DOHH2 (cell line): ENCODE measurements around the gene GDF7.

Experiments
- H3F3A ChIP-seq: fragments of 200-600 bp; sonication (generic), shearing (Covaris generic); 2 replicates; pipeline ENCODE4 v1.6.0; 2016; ENCODE audit warnings: antibody characterized with exemption, mild to moderate bottlenecking; ENCODE audit not compliant: control insufficient read depth, insufficient read depth
- H3K27ac ChIP-seq: fragments of 200-600 bp; sonication (generic); 2 replicates; pipeline ENCODE4 v1.5.1; 2014; ENCODE audit warnings: low read depth, mild to moderate bottlenecking, low read length, moderate library complexity
- H3K27me3 ChIP-seq: fragments of 200-600 bp; sonication (generic); 2 replicates; pipeline ENCODE4 v1.6.1; 2014; ENCODE audit warnings: mild to moderate bottlenecking, low read length, mixed read lengths; ENCODE audit not compliant: control insufficient read depth
- H3K36me3 ChIP-seq: fragments of 200-600 bp; sonication (generic); 2 replicates; pipeline ENCODE4 v1.6.1; 2014; ENCODE audit warnings: mild to moderate bottlenecking, low read length, moderate library complexity, mixed read lengths; ENCODE audit not compliant: control insufficient read depth
- H3K4me1 ChIP-seq: fragments of 200-600 bp; sonication (generic); 2 replicates; pipeline ENCODE4 v1.6.1; 2014; ENCODE audit warnings: mild to moderate bottlenecking, low read length, mixed read lengths; ENCODE audit not compliant: control insufficient read depth
- H3K4me2 ChIP-seq: fragments of 200-600 bp; sonication (generic); 2 replicates; pipeline ENCODE4 v1.6.0; 2014; ENCODE audit warnings: mild to moderate bottlenecking, low read length, moderate library complexity
- H3K4me3 ChIP-seq: fragments of 200-600 bp; sonication (generic); 2 replicates; pipeline ENCODE4 v1.5.1; 2014; ENCODE audit warnings: mild to moderate bottlenecking, low read length, mixed read lengths
- H3K79me2 ChIP-seq: fragments of 200-600 bp; sonication (generic); 2 replicates; pipeline ENCODE4 v1.6.1; 2014; ENCODE audit warnings: mild to moderate bottlenecking, low read length, mixed read lengths; ENCODE audit not compliant: control insufficient read depth
- H3K9me2 ChIP-seq: fragments of 200-600 bp; sonication (generic); replicated peaks from 2 replicates; pipeline ENCODE4 v1.6.1; 2014; ENCODE audit warnings: mild to moderate bottlenecking, low read length, mixed read lengths; ENCODE audit not compliant: control insufficient read depth
- H3K9me3 ChIP-seq: fragments of 200-600 bp; sonication (generic); 2 replicates; pipeline ENCODE4 v1.6.1; 2014; ENCODE audit warnings: antibody characterized with exemption, low read length, mixed read lengths; ENCODE audit not compliant: control insufficient read depth, insufficient read depth
- H4K20me1 ChIP-seq: fragments of 200-600 bp; sonication (generic); 2 replicates; pipeline ENCODE4 v1.6.0; 2014; ENCODE audit warnings: low read depth, mild to moderate bottlenecking, antibody characterized with exemption, low read length, moderate library complexity; ENCODE audit not compliant: control insufficient read depth, insufficient read depth
- CTCF ChIP-seq: fragments of 200-600 bp; sonication (generic); IDR thresholded peaks from one replicate; pipeline ENCODE4 v1.5.1; 2014; ENCODE audit warnings: antibody characterized with exemption, mild to moderate bottlenecking, low read depth, low read length; ENCODE audit not compliant: poor library complexity, severe bottlenecking
- EZH2phosphoT487 ChIP-seq: fragments of 200-600 bp; sonication (generic); IDR thresholded peaks from 2 replicates; pipeline ENCODE4 v1.6.1; 2017; ENCODE audit warnings: borderline replicate concordance, mild to moderate bottlenecking, antibody characterized with exemption, low read length, moderate library complexity, mixed read lengths

Gene GDF7

DNA sequence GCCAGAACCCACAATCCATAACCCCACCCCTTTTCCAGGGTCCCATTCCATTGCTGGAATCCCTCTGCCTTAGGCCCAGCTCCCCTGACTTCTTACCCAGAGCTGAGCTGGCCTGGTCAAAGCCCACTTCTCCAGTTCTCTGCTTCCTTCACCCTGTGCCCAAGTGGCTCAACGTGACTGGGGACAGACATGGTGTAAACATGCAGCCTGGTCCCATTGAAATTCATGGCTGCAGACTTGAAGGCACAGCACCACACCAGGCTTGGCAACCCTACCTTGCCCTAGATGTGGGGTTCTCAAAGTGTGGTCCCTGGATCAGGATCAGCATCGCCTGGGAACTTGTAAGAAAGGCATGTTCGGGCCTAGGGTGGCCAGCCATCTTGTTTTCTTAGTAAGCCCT lies 19.7 kb upstream of the GDF7 start:
- H3K27me3 ChIP-seq = 0 out of 2 replicates have a peak, but pooled peaks cover 3% of the 10 kb centered on the region
- H3K36me3 ChIP-seq = no peaks in the 10 kb centered on the region
- H4K20me1 ChIP-seq = no peaks in the 10 kb centered on the region
- no peak overlapping the region for H3K4me3 ChIP-seq
- no peaks in the 10 kb centered on the region for H3K9me2 ChIP-seq
- no peaks in the 10 kb centered on the region for H3F3A ChIP-seq
- H3K27ac ChIP-seq = no peak overlapping the region
- H3K79me2 ChIP-seq = peaks cover 3% of the 10 kb centered on the region; the same call in 1 of the 2 replicates
- H3K4me2 ChIP-seq = no peak overlapping the region
- TF ChIP-seq EZH2phosphoT487 (no peak), CTCF (no peak)
- H3K9me3 ChIP-seq = no peaks in the 10 kb centered on the region
- peaks cover 21% of the 10 kb centered on the region for H3K4me1 ChIP-seq

DNA sequence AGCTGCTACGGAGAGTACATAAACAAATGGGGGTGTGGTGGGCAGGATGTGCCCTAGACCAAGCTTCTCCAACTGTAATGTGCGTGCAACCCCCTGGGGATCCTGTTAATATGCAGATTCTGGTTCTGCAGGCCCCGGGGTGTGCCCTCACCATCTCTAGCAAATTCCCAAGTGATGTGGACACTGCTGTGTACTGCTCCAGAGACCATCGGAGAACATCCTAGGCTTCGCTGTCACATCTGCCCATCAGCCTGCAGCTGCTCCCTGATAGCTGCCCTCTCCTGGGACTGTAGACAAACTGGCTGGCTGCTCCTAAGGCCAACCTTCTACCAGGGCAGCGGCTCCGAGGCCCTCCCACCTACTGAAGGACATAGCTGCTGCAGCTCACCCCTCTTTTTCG lies 19.2 kb upstream of the GDF7 start:
- no peak overlapping the region for H3K4me3 ChIP-seq
- H3F3A ChIP-seq = no peaks in the 10 kb centered on the region
- H3K4me1 ChIP-seq = peaks cover 21% of the 10 kb centered on the region
- no peak overlapping the region for H3K27ac ChIP-seq
- H3K4me2 ChIP-seq = no peak overlapping the region
- H3K9me2 ChIP-seq = no peaks in the 10 kb centered on the region
- peaks cover 3% of the 10 kb centered on the region; the same call in 1 of the 2 replicates for H3K79me2 ChIP-seq
- H3K27me3 ChIP-seq = 0 out of 2 replicates have a peak, but pooled peaks cover 3% of the 10 kb centered on the region
- no peaks in the 10 kb centered on the region for H3K9me3 ChIP-seq
- no peaks in the 10 kb centered on the region for H3K36me3 ChIP-seq
- H4K20me1 ChIP-seq = no peaks in the 10 kb centered on the region
- no peak for TF ChIP-seq CTCF
- TF ChIP-seq EZH2phosphoT487 = no peak

DNA sequence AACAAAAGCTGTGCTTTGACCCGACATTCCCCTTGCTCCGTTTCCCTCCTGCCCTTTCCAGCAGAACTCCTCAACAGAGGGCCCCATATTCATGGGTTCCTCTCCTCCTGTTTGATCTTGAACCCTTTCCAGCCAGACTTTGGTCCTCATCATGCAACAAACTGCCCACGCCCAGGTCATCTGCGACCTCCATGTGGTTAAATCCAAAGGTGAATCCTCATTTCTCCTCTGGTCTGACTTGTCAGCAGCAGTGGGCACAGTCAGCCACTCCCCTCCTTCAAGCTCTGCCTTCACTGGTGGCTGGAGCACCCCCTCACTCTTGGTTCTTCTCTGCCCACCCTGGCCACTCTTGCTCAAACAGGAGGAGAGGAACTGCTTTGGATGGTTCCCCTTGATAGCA lies 18.7 kb upstream of the GDF7 start:
- Histone ChIP-seq H4K20me1 (no peaks in the 10 kb centered on the region), H3K9me3 (no peaks in the 10 kb centered on the region), H3K27me3 (0 out of 2 replicates have a peak, but pooled peaks cover 3% of the 10 kb centered on the region), H3K4me2 (no peak overlapping the region), H3K27ac (no peak overlapping the region), H3K4me3 (no peak overlapping the region), H3K36me3 (no peaks in the 10 kb centered on the region), H3F3A (no peaks in the 10 kb centered on the region), H3K4me1 (peaks cover 21% of the 10 kb centered on the region), H3K79me2 (peaks cover 3% of the 10 kb centered on the region; the same call in 1 of the 2 replicates), H3K9me2 (no peaks in the 10 kb centered on the region)
- TF ChIP-seq CTCF (no peak), EZH2phosphoT487 (no peak)

DNA sequence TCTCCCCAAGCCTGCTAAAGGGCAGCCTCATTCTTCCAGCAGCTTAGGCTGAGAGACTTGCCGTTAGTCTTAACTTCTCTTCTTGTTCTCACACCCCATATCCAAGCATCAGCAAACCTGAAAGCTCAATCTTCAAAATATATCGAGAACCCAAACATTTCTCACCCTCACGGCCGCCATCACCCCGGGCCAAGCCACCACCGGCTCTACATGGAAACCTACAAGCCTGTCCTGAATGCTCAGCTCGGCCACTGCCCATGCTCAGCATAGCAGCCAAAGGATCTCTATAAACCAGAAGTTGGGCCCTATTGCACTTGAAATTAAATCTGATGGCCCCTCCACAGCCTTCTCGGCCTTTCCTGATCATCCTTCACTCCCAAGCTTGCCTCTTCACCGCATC lies 18.1 kb upstream of the GDF7 start:
- no peak overlapping the region for H3K27ac ChIP-seq
- no peaks in the 10 kb centered on the region for H3K9me3 ChIP-seq
- H3K79me2 ChIP-seq = peaks cover 3% of the 10 kb centered on the region; the same call in 1 of the 2 replicates
- H3K36me3 ChIP-seq = no peaks in the 10 kb centered on the region
- H3K27me3 ChIP-seq = 0 out of 2 replicates have a peak, but pooled peaks cover 3% of the 10 kb centered on the region
- H4K20me1 ChIP-seq = no peaks in the 10 kb centered on the region
- peaks cover 21% of the 10 kb centered on the region for H3K4me1 ChIP-seq
- no peaks in the 10 kb centered on the region for H3K9me2 ChIP-seq
- H3F3A ChIP-seq = no peaks in the 10 kb centered on the region
- no peak overlapping the region for H3K4me3 ChIP-seq
- H3K4me2 ChIP-seq = no peak overlapping the region
- TF ChIP-seq EZH2phosphoT487 = no peak
- no peak for TF ChIP-seq CTCF
